ENCODE results near the gene RIMKLA.

DNA sequence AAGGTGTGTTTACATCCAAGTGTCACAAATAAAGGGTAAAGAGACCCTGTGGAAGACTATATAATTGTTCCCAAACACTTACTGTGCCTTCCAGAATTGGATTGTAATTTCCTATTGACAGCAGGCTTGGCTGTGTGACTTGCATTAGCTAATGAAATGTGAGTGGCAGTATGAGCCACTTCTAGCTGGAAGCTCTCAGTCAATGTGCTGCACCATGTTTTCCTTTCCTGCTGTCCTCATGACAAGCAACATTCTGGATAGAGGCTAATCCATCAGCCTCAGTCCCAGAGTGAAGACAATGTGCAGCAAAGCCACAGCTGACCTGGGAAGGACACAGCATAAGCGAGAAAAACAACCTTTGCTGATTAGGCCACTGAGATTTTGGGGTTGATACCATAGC lies 39.7 kb upstream of the RIMKLA start:
- TF ChIP-seq EZH2 (IDR thresholded peaks at IDR 0.05; ENCODE audit: insufficient read depth, low read length): no peak
- TF ChIP-seq, protein P1, sequence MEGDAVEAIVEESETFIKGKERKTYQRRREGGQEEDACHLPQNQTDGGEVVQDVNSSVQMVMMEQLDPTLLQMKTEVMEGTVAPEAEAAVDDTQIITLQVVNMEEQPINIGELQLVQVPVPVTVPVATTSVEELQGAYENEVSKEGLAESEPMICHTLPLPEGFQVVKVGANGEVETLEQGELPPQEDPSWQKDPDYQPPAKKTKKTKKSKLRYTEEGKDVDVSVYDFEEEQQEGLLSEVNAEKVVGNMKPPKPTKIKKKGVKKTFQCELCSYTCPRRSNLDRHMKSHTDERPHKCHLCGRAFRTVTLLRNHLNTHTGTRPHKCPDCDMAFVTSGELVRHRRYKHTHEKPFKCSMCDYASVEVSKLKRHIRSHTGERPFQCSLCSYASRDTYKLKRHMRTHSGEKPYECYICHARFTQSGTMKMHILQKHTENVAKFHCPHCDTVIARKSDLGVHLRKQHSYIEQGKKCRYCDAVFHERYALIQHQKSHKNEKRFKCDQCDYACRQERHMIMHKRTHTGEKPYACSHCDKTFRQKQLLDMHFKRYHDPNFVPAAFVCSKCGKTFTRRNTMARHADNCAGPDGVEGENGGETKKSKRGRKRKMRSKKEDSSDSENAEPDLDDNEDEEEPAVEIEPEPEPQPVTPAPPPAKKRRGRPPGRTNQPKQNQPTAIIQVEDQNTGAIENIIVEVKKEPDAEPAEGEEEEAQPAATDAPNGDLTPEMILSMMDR (IDR thresholded peaks at IDR 0.05; ENCODE audit: insufficient read depth, low read depth, low read length): no peak
